ENCODE measurements around the gene CCDC148. TPM values are rescaled to one million over a fixed set of nuclear protein-coding genes. Genes with fewer than 3 reads are reported as not detected.

Gene CCDC148
- total RNA-seq, 4 donors from 2014 or later: 0.55 to 1.6 TPM; not detected in 2

GRCh38 chr2:158255257-158255656 lies 201.3 kb downstream of the CCDC148 start:
- WGBS, 2 donors: 22 to 27% methylated on average over 2 of the region's 2 CpGs
- no peak overlapping the region for H3K4me3 ChIP-seq (ENCODE audit: low read depth, poor library complexity, severe bottlenecking)
- TF ChIP-seq POLR2A (IDR thresholded peaks at IDR 0.05): no peak
- TF ChIP-seq CTCF (IDR thresholded peaks at IDR 0.05): no peak
- intact Hi-C loops (cut with DNase I; ENCODE audit: low total_unique reads): no loop called here
- DNase-seq (ENCODE audit: low spot score in 2 of 2): no peak

- no peak overlapping the region for H3K4me3 ChIP-seq (ENCODE audit: low read depth, poor library complexity, severe bottlenecking)
- 89 to 94% methylated on average over 1 of the region's 1 CpG for WGBS, 2 donors
- TF ChIP-seq CTCF (IDR thresholded peaks at IDR 0.05) (no peak), POLR2A (IDR thresholded peaks at IDR 0.05) (no peak)
- intact Hi-C loops (cut with DNase I; ENCODE audit: low total_unique reads): no loop called here
- no peak for DNase-seq (ENCODE audit: low spot score in 2 of 2)
These were observed 203.4 kb downstream of the CCDC148 start for GRCh38 chr2:158253170-158253569.

- TF ChIP-seq CTCF (IDR thresholded peaks at IDR 0.05): no peak
- intact Hi-C loops (cut with DNase I; ENCODE audit: low total_unique reads): no loop called here
- no peak overlapping the region for H3K4me3 ChIP-seq (ENCODE audit: low read depth, poor library complexity, severe bottlenecking)
- no peak for DNase-seq (ENCODE audit: low spot score in 2 of 2)
- 69 to 79% methylated on average over 3 of the region's 3 CpGs for WGBS, 2 donors
These were observed 205.2 kb downstream of the CCDC148 start for GRCh38 chr2:158251356-158251755.

GRCh38 chr2:158243392-158243791 lies 213.2 kb downstream of the CCDC148 start:
- H3K4me3 ChIP-seq (ENCODE audit: low read depth, poor library complexity, severe bottlenecking): no peak overlapping the region
- intact Hi-C loops (cut with DNase I; ENCODE audit: low total_unique reads): no loop called here
- DNase-seq (ENCODE audit: low spot score in 2 of 2): no peak
- TF ChIP-seq CTCF (IDR thresholded peaks at IDR 0.05): no peak
- TF ChIP-seq POLR2A (IDR thresholded peaks at IDR 0.05): no peak
- 61 to 64% methylated on average over 4 of the region's 4 CpGs for WGBS, 2 donors

GRCh38 chr2:158242280-158242679 lies 214.3 kb downstream of the CCDC148 start:
- TF ChIP-seq POLR2A (IDR thresholded peaks at IDR 0.05) (no peak), CTCF (IDR thresholded peaks at IDR 0.05) (no peak)
- 69 to 73% methylated on average over 2 of the region's 2 CpGs for WGBS, 2 donors
- no peak for DNase-seq (ENCODE audit: low spot score in 2 of 2)
- intact Hi-C loops (cut with DNase I; ENCODE audit: low total_unique reads): no loop called here
- no peak overlapping the region for H3K4me3 ChIP-seq (ENCODE audit: low read depth, poor library complexity, severe bottlenecking)

- no peak for DNase-seq (ENCODE audit: low spot score in 2 of 2)
- H3K4me3 ChIP-seq (ENCODE audit: low read depth, poor library complexity, severe bottlenecking): no peak overlapping the region
- TF ChIP-seq CTCF (IDR thresholded peaks at IDR 0.05): no peak
- no peak for TF ChIP-seq POLR2A (IDR thresholded peaks at IDR 0.05)
- intact Hi-C loops (cut with DNase I; ENCODE audit: low total_unique reads): no loop called here
- 48 to 50% methylated on average over 2 of the region's 2 CpGs for WGBS, 2 donors
These were observed 215.6 kb downstream of the CCDC148 start for GRCh38 chr2:158240975-158241374.
